ENCODE results near the gene OR6X1.

DNA sequence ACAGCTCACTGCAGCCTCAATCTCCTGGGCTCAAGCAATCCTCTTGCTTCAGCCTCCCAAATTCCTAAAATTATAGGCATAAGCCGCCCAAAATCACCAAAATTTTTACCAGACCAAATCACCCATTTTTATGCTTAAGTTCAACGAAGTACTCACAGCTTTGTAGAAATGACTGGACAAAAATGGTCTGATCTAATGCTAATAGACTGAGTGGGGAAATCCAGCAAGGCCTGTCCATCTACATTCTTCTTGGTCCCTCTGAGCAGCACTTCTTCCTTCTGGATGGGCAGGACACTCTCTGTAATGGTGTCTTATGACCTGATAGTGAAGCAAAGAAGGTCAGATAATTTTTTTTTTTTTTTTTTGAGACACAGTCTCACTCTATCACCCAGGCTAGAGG lies 18.7 kb upstream of the OR6X1 start:
- TF ChIP-seq, protein P1, sequence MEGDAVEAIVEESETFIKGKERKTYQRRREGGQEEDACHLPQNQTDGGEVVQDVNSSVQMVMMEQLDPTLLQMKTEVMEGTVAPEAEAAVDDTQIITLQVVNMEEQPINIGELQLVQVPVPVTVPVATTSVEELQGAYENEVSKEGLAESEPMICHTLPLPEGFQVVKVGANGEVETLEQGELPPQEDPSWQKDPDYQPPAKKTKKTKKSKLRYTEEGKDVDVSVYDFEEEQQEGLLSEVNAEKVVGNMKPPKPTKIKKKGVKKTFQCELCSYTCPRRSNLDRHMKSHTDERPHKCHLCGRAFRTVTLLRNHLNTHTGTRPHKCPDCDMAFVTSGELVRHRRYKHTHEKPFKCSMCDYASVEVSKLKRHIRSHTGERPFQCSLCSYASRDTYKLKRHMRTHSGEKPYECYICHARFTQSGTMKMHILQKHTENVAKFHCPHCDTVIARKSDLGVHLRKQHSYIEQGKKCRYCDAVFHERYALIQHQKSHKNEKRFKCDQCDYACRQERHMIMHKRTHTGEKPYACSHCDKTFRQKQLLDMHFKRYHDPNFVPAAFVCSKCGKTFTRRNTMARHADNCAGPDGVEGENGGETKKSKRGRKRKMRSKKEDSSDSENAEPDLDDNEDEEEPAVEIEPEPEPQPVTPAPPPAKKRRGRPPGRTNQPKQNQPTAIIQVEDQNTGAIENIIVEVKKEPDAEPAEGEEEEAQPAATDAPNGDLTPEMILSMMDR (conservative IDR thresholded peaks at IDR 0.05; ENCODE audit: low read depth, low read length) = no peak
- no peak for TF ChIP-seq EZH2 (IDR thresholded peaks at IDR 0.05; ENCODE audit: borderline replicate concordance, low read depth, low read length, poor library complexity, severe bottlenecking)

Measured in A673 (cell line).